Panc1 (cell line): ENCODE data around the gene RAB3IL1.

ENCODE experiments used
- POLR2AphosphoS5 ChIP-seq: IDR thresholded peaks from 2 replicates; pipeline ENCODE4 v1.6.1; 2012; ENCODE audit warnings: mild to moderate bottlenecking, low read depth, low read length, moderate library complexity
- TF ChIP-seq, protein P1 (sequence below): fragments of 450-650 bp; IDR thresholded peaks from 2 replicates; pipeline ENCODE4 v1.5.1; 2017; ENCODE audit warnings: mild to moderate bottlenecking
- TF ChIP-seq, protein P2 (sequence below), 2 experiments: IDR thresholded peaks; 2 replicates each; pipeline ENCODE4 v1.6.1; 2011 to 2012; ENCODE audit warnings: low read depth in 2 of 2, control low read depth in 1 of 2, low read length in 1 of 2, mild to moderate bottlenecking in 1 of 2, moderate library complexity in 1 of 2; ENCODE audit not compliant: insufficient read depth in 1 of 2

DNA sequence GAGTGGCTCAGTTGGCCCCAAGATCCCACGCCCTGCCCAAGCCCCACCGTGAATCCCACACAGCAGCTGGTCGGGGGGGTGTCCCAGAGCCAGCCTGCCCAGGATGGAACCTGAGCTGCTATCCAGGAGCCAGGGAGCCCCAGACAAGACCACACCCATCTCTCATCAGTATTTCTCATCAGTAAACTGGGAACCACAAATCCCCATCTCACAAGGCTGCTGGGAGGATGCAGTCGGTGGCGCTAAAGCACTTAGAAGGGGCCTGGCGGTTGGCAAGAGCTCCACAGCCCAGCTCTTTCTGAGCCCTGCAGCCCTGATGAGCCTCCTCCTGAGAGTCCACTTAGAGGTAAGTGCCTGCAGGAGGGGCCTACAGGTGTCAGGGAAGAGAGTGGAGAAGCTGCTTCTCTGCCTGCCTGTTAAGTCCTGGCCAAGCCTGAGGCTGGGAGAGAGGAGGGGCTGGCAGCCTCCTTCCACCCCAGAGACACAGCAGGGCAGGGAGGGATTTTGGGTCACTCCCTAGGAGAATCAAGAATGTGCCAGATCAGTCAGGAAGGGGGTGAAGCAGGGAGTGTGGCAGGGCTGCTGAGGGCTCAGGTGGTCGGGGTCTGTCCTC lies 32.1 kb downstream of the RAB3IL1 start:
- TF ChIP-seq, protein P1, sequence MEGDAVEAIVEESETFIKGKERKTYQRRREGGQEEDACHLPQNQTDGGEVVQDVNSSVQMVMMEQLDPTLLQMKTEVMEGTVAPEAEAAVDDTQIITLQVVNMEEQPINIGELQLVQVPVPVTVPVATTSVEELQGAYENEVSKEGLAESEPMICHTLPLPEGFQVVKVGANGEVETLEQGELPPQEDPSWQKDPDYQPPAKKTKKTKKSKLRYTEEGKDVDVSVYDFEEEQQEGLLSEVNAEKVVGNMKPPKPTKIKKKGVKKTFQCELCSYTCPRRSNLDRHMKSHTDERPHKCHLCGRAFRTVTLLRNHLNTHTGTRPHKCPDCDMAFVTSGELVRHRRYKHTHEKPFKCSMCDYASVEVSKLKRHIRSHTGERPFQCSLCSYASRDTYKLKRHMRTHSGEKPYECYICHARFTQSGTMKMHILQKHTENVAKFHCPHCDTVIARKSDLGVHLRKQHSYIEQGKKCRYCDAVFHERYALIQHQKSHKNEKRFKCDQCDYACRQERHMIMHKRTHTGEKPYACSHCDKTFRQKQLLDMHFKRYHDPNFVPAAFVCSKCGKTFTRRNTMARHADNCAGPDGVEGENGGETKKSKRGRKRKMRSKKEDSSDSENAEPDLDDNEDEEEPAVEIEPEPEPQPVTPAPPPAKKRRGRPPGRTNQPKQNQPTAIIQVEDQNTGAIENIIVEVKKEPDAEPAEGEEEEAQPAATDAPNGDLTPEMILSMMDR = no peak
- TF ChIP-seq, protein P2, sequence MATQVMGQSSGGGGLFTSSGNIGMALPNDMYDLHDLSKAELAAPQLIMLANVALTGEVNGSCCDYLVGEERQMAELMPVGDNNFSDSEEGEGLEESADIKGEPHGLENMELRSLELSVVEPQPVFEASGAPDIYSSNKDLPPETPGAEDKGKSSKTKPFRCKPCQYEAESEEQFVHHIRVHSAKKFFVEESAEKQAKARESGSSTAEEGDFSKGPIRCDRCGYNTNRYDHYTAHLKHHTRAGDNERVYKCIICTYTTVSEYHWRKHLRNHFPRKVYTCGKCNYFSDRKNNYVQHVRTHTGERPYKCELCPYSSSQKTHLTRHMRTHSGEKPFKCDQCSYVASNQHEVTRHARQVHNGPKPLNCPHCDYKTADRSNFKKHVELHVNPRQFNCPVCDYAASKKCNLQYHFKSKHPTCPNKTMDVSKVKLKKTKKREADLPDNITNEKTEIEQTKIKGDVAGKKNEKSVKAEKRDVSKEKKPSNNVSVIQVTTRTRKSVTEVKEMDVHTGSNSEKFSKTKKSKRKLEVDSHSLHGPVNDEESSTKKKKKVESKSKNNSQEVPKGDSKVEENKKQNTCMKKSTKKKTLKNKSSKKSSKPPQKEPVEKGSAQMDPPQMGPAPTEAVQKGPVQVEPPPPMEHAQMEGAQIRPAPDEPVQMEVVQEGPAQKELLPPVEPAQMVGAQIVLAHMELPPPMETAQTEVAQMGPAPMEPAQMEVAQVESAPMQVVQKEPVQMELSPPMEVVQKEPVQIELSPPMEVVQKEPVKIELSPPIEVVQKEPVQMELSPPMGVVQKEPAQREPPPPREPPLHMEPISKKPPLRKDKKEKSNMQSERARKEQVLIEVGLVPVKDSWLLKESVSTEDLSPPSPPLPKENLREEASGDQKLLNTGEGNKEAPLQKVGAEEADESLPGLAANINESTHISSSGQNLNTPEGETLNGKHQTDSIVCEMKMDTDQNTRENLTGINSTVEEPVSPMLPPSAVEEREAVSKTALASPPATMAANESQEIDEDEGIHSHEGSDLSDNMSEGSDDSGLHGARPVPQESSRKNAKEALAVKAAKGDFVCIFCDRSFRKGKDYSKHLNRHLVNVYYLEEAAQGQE (IDR thresholded peaks at IDR 0.05; ENCODE audit: insufficient read depth in 1 of 2, low read depth in 2 of 2, low read length in 1 of 2) = no peak
- TF ChIP-seq POLR2AphosphoS5 = no peak
